ENCODE measurements around the gene SELPLG.

GRCh38 chr12:108676707-108677106 is 43.0 kb upstream of the SELPLG start:
- no peak for TF ChIP-seq POLR2A (IDR thresholded peaks at IDR 0.05)
- TF ChIP-seq CTCF (IDR thresholded peaks at IDR 0.05), result no peak
